Choroid plexus epithelial cell (primary cell): ENCODE data around the gene SVOPL.

Experiments used
- DNase-seq: peaks from one replicate; pipeline ENCODE4 v3.0.0-alpha.2; 2010; ENCODE audit warnings: low read depth
- H3K4me3 ChIP-seq: 2 replicates; pipeline ENCODE4 v1.5.1; 2011; ENCODE audit warnings: low read depth, mild to moderate bottlenecking, control low read depth, low read length, moderate library complexity
- TF ChIP-seq, protein P1 (sequence below): conservative IDR thresholded peaks from 2 replicates; pipeline ENCODE4 v1.5.1; 2011; ENCODE audit warnings: low read depth, mild to moderate bottlenecking, control low read depth, inconsistent platforms, low read length, moderate library complexity

SVOPL gene

GRCh38 chr7:138666385-138666784 lies 34.8 kb downstream of the SVOPL start:
- TF ChIP-seq, protein P1, sequence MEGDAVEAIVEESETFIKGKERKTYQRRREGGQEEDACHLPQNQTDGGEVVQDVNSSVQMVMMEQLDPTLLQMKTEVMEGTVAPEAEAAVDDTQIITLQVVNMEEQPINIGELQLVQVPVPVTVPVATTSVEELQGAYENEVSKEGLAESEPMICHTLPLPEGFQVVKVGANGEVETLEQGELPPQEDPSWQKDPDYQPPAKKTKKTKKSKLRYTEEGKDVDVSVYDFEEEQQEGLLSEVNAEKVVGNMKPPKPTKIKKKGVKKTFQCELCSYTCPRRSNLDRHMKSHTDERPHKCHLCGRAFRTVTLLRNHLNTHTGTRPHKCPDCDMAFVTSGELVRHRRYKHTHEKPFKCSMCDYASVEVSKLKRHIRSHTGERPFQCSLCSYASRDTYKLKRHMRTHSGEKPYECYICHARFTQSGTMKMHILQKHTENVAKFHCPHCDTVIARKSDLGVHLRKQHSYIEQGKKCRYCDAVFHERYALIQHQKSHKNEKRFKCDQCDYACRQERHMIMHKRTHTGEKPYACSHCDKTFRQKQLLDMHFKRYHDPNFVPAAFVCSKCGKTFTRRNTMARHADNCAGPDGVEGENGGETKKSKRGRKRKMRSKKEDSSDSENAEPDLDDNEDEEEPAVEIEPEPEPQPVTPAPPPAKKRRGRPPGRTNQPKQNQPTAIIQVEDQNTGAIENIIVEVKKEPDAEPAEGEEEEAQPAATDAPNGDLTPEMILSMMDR = no peak
- DNase-seq = peak; percentile 39
- H3K4me3 ChIP-seq = no peak overlapping the region

DNA sequence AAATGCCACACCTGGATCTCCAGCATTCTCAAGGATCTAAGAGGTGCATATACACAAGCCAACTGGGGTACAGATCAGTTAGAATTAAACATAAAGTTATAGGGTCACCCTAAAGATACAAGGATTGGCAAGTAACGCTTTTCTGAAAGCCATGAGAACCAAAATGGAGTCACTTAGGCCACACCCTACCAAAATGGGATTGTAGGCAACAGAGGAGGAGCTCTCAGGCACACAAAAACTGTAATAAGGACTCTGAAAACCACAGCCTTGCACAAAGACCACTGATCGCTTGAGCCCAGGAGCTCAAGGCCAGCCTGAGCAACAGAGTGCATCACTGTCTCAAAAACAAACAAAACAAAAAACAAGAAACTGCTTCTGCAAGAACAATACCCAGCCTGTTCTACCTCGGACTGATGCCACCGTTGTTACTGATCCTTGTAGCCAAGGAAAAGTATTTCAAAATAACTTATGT lies 35.5 kb downstream of the SVOPL start:
- DNase-seq = no peak
- H3K4me3 ChIP-seq = no peak overlapping the region
- TF ChIP-seq, protein P1 = no peak

DNA sequence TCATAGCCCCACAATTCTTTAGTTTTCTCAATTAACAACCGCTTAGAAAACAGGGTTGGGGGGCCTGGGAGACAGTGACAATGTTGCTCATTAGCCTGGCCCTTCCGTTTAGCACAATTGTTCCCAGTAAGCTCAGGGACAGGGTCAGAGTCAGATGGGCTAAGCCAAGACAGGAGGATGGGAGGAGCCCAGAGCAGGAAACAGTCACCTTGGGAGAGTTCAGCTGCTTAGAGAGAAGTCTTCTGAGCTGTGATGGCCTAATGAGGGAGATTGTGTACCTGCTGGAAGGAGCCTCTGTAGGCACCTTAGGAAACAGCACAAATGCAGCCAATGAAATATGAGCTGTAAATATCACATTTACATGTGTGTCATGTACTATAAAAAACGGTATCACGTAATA lies 35.9 kb downstream of the SVOPL start:
- no peak overlapping the region for H3K4me3 ChIP-seq
- no peak for DNase-seq
- TF ChIP-seq, protein P1 = no peak

DNA sequence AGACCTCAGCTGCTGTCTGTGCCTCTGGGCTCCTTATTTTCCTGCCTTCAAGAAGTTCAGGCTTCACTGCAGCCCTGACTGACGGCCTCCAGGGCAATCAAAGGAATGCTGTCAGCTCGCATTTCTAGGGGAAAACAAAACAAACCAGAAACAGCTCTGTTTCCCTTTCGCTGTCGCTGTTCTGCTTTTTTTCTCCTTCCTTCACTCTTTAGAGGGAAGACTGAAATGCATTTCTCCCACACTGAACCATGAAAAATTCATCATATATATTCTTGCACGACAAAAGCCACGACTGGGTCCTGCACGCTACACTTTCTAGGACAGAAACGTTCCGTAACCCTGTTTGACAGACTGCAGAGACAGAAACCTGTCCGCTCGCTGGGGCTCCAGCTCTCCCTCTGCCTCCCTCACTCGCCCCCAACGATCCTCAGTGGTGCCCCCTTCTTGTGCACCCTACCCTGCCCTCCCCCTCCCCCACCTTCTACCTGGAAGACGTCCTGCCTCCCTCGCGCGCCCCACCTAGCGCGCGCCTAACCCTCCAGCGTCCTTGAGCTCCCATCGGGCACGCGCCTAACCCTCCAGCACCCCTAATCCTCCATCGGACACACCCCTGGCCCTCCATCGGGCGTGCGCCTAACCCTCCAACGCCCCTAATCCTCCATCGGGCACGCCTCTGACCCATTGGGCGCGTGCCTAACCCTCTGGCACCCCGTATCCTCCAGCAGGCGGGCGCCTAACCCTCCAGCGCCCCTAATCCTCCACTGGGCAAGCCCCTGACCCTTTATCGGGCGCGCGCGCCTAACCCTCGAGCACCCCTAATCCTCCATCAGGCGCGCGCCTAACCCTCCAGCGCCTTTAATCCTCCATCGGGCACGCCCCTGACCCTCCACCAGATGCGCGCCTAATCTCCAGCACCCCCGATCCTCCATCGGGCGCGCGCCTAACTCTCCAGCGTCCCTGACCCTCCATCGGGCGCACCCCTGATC lies 37.1 kb downstream of the SVOPL start:
- peak; percentile 45 for DNase-seq
- peak overlapping the region; percentile 47 for H3K4me3 ChIP-seq
- TF ChIP-seq, protein P1 = no peak

DNA sequence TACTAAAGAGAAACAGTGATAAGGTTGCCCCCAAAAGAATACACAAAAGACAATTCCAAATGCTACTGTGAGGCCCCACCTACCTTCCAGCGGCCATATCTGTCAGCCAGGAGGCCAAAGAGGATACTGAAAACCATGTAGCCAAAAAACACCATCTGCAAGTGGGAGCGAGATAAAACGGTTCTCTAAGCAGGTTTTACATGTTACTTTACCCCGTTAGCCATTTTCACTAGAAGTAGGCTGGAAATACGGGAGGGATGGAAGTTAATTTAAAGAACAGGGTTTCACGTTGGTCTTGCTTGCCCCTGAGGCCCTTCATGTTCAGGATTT lies 38.2 kb downstream of the SVOPL start:
- no peak for DNase-seq
- TF ChIP-seq, protein P1 = no peak
- no peak overlapping the region for H3K4me3 ChIP-seq

DNA sequence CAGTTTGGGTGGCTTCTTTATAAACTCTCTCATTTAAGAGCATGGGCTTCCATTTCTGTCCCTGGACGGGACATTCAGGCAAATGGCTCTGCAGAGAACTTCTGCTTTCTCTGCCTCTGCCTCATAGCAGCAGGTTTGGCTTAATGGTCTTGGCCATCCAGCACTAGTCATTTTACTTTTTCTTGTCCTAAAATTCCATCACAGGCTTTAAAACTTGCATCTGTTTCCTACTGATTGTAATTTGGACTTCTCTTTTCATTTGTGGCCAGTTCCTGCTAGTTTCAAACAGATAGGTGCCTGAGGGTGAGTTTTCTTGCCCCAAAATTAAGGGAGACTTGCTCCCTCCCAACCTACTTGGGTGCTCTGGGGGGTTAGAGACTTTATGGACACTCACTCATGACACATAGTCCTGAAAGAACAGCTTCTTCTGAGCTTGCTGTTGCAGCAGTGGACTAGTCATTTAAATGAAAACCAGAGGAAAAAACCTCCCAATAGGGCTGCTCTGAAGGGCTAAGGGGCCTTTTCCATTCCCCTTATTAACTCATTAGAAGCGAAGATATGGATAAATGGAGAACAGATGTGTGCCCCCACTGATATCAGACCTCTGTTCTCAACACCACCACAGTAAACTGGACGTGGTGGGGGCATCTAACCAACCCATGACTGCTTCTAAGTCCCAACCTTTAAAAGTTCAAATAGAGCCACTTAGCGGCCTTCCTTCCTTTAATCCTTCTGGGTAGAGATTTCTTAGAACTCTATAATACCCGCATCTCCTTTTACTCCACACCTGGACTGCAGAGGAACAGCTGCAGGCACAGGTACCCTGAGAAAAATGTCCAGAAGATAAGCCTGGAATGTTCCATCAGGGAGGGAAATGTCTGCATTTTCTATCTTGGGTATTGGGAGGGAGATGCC lies 38.8 kb downstream of the SVOPL start:
- DNase-seq = no peak
- TF ChIP-seq, protein P1 = no peak
- H3K4me3 ChIP-seq = no peak overlapping the region
